IMR-90 (cell line): ENCODE data around the gene AMPD2. TPM values are rescaled to one million over a fixed set of nuclear protein-coding genes. Genes with fewer than 3 reads are reported as not detected.

Source experiments
- ATAC-seq: fragments of 200-7000 bp; cut with Tn5 transposase; 2 replicates; pipeline ENCODE4 v1.9.1; 2020; ENCODE audit warnings: low read depth, mild to moderate bottlenecking, moderate library complexity
- BruUV-seq: library from RNA; stranded (reverse); fragments of 400-500 nt; replicated peaks from 2 replicates; lab custom pipeline; 2021; lab: Mats Ljungman, UMichigan
- CTCF ChIA-PET: fragments of 300-600 bp; formaldehyde crosslinking; extraction: SDS; loops from one replicate; lab custom pipeline; 2021; ENCODE audit warnings: antibody characterized with exemption; lab: Yijun Ruan, JAX
- POLR2A ChIA-PET: fragments of 300-600 bp; sonication (Branson Sonifier 250); formaldehyde crosslinking; loops from one replicate; lab custom pipeline; 2022; ENCODE audit warnings: antibody characterized with exemption; ENCODE audit not compliant: unreplicated experiment; lab: Charles Lee
- DNase-seq: peaks from one replicate; pipeline ENCODE4 v3.0.0; 2013
- H2AFZ ChIP-seq: replicated peaks from 2 replicates; pipeline ENCODE3; 2013; ENCODE audit warnings: low read length, mild to moderate bottlenecking; ENCODE audit not compliant: poor library complexity
- H2AK5ac ChIP-seq: 2 replicates; pipeline ENCODE4 v1.6.1; 2013; ENCODE audit warnings: low read depth, low read length, inconsistent platforms
- H2AK9ac ChIP-seq: replicated peaks from 2 replicates; pipeline ENCODE3; 2013; ENCODE audit warnings: mild to moderate bottlenecking, low read depth, low read length, moderate library complexity; ENCODE audit not compliant: poor library complexity
- H2BK120ac ChIP-seq: 2 replicates; pipeline ENCODE4 v1.6.1; 2013; ENCODE audit warnings: low read depth, low read length, inconsistent platforms
- H2BK15ac ChIP-seq: 3 replicates; pipeline ENCODE4 v1.6.1; 2013; ENCODE audit warnings: low read depth, low read length, inconsistent platforms
- H2BK20ac ChIP-seq: 2 replicates; pipeline ENCODE4 v1.6.1; 2013; ENCODE audit warnings: low read depth, mild to moderate bottlenecking, inconsistent platforms, low read length, moderate library complexity
- H2BK5ac ChIP-seq: 2 replicates; pipeline ENCODE4 v1.6.1; 2013; ENCODE audit warnings: mild to moderate bottlenecking, low read depth, low read length, inconsistent platforms; ENCODE audit not compliant: poor library complexity, severe bottlenecking
- H3K14ac ChIP-seq: replicated peaks from 2 replicates; pipeline ENCODE4 v1.6.1; 2013; ENCODE audit warnings: low read depth, low read length, inconsistent platforms
- H3K18ac ChIP-seq: 2 replicates; pipeline ENCODE4 v1.6.1; 2013; ENCODE audit warnings: low read depth, low read length, control low read depth
- H3K23ac ChIP-seq: 2 replicates; pipeline ENCODE4 v1.6.1; 2013; ENCODE audit warnings: low read depth, low read length, inconsistent platforms
- H3K27ac ChIP-seq: 2 replicates; pipeline ENCODE4 v1.5.1; 2013; ENCODE audit warnings: mild to moderate bottlenecking, control low read depth, low read length; ENCODE audit not compliant: insufficient read depth
- H3K27me3 ChIP-seq: 2 replicates; pipeline ENCODE4 v1.6.1; 2013; ENCODE audit warnings: low read length; ENCODE audit not compliant: control insufficient read depth, insufficient read depth
- H3K36me3 ChIP-seq: 2 replicates; pipeline ENCODE4 v1.6.1; 2013; ENCODE audit warnings: low read length, mixed read lengths; ENCODE audit not compliant: control insufficient read depth, insufficient read depth
- H3K4ac ChIP-seq: 2 replicates; pipeline ENCODE4 v1.6.1; 2013; ENCODE audit warnings: low read depth, low read length, inconsistent platforms
- H3K4me1 ChIP-seq: 2 replicates; pipeline ENCODE4 v1.6.1; 2013; ENCODE audit warnings: low read length, mixed read lengths; ENCODE audit not compliant: control insufficient read depth, insufficient read depth
- H3K4me2 ChIP-seq: 2 replicates; pipeline ENCODE4 v1.6.1; 2013; ENCODE audit warnings: low read depth, mild to moderate bottlenecking, control low read depth, low read length, moderate library complexity
- H3K4me3 ChIP-seq: 2 replicates; pipeline ENCODE4 v1.5.1; 2013; ENCODE audit warnings: low read depth, mild to moderate bottlenecking, control low read depth, low read length, moderate library complexity; ENCODE audit not compliant: insufficient read depth
- H3K56ac ChIP-seq: 2 replicates; pipeline ENCODE4 v1.6.1; 2013; ENCODE audit warnings: low read length, inconsistent platforms; ENCODE audit not compliant: insufficient read depth; ENCODE audit errors: extremely low read depth
- H3K79me1 ChIP-seq, 2 experiments: 2 replicates each; pipeline ENCODE4 v1.6.1; 2013; ENCODE audit warnings: low read length in 2 of 2, inconsistent platforms in 1 of 2, low read depth in 1 of 2
- H3K9ac ChIP-seq: 2 replicates; pipeline ENCODE4 v1.6.1; 2013; ENCODE audit warnings: low read depth, low read length, control low read depth
- H3K9me1 ChIP-seq: 2 replicates; pipeline ENCODE4 v1.6.1; 2013; ENCODE audit warnings: low read length, inconsistent platforms; ENCODE audit not compliant: insufficient read depth
- H3K9me3 ChIP-seq: 2 replicates; pipeline ENCODE4 v1.6.1; 2013; ENCODE audit warnings: low read length; ENCODE audit not compliant: control insufficient read depth, insufficient read depth
- H4K20me1 ChIP-seq: 2 replicates; pipeline ENCODE4 v1.6.1; 2013; ENCODE audit warnings: low read length, inconsistent platforms; ENCODE audit not compliant: insufficient read depth
- H4K5ac ChIP-seq: 2 replicates; pipeline ENCODE4 v1.6.1; 2013; ENCODE audit warnings: mild to moderate bottlenecking, low read depth, low read length, control low read depth
- H4K8ac ChIP-seq, 2 experiments: 2 replicates each; pipeline ENCODE4 v1.6.1; 2013; ENCODE audit warnings: low read depth in 2 of 2, low read length in 2 of 2, control low read depth in 1 of 2, inconsistent platforms in 1 of 2
- H4K91ac ChIP-seq: 2 replicates; pipeline ENCODE4 v1.6.1; 2013; ENCODE audit warnings: low read depth, low read length, inconsistent platforms; ENCODE audit not compliant: insufficient read depth
- BHLHE40 ChIP-seq: fragments of 150-350 bp; IDR thresholded peaks from 2 replicates; pipeline ENCODE4 v1.6.1; 2016; ENCODE audit warnings: mild to moderate bottlenecking, low read depth, low read length
- CEBPB ChIP-seq: IDR thresholded peaks from 2 replicates; pipeline ENCODE4 v1.6.1; 2012; ENCODE audit warnings: low read depth, low read length, improper control_type of control experiment
- CHD1 ChIP-seq: IDR thresholded peaks from 2 replicates; pipeline ENCODE4 v1.6.1; 2012; ENCODE audit warnings: low read depth, low read length, improper control_type of control experiment
- ELK1 ChIP-seq: fragments of 150-350 bp; IDR thresholded peaks from 2 replicates; pipeline ENCODE4 v1.6.1; 2016; ENCODE audit warnings: low read depth, mild to moderate bottlenecking, low read length, moderate library complexity, borderline replicate concordance
- FOS ChIP-seq: fragments of 150-350 bp; IDR thresholded peaks from 2 replicates; pipeline ENCODE4 v1.6.1; 2016; ENCODE audit warnings: low read depth, low read length
- MAFK ChIP-seq: IDR thresholded peaks from 2 replicates; pipeline ENCODE4 v1.6.1; 2012; ENCODE audit warnings: low read depth, low read length, improper control_type of control experiment
- MAZ ChIP-seq: IDR thresholded peaks from 2 replicates; pipeline ENCODE4 v1.6.1; 2012; ENCODE audit warnings: low read depth, mild to moderate bottlenecking, low read length, improper control_type of control experiment, moderate library complexity, borderline replicate concordance
- MXI1 ChIP-seq: IDR thresholded peaks from 2 replicates; pipeline ENCODE4 v1.6.1; 2012; ENCODE audit warnings: low read depth, mild to moderate bottlenecking, low read length, moderate library complexity, borderline replicate concordance
- NFE2L2 ChIP-seq: fragments of 150-350 bp; IDR thresholded peaks from 2 replicates; pipeline ENCODE4 v1.6.1; 2016; ENCODE audit warnings: low read depth, mild to moderate bottlenecking, low read length
- POLR2A ChIP-seq: IDR thresholded peaks from 2 replicates; pipeline ENCODE4 v1.6.1; 2012; ENCODE audit warnings: mild to moderate bottlenecking, low read depth, low read length
- RAD21 ChIP-seq: IDR thresholded peaks from 2 replicates; pipeline ENCODE4 v1.6.1; 2012; ENCODE audit warnings: low read length, improper control_type of control experiment
- RFX5 ChIP-seq: IDR thresholded peaks from 2 replicates; pipeline ENCODE4 v1.8.0; 2012; ENCODE audit warnings: low read depth, mild to moderate bottlenecking, low read length, moderate library complexity
- SMC3 ChIP-seq: fragments of 150-350 bp; IDR thresholded peaks from 2 replicates; pipeline ENCODE4 v1.6.1; 2016; ENCODE audit warnings: low read depth, mild to moderate bottlenecking, antibody characterized with exemption, low read length, moderate library complexity
- USF2 ChIP-seq: fragments of 150-350 bp; IDR thresholded peaks from 2 replicates; pipeline ENCODE4 v1.6.1; 2017; ENCODE audit warnings: mild to moderate bottlenecking, antibody characterized with exemption, low read length, low read depth
- WGBS, 2 experiments: methylation state at CpG; one replicate each; pipeline versions ENCODE4 v1.1.5 to v1.1.7; 2013; ENCODE audit warnings: missing lambda C conversion rate in 2 of 2; ENCODE audit not compliant: insufficient read length in 1 of 2; ENCODE audit errors: extremely low coverage in 2 of 2; 5-methylcytosine and 5-hydroxymethylcytosine counted together
- dilution Hi-C: fragments of 300-500 bp; cut with HindIII; formaldehyde crosslinking; loops from one replicate; pipeline ENCODE4 v1.14.3; 2018; ENCODE audit warnings: low sequenced_read_pairs; ENCODE audit not compliant: unreplicated experiment
- in situ Hi-C: fragments of 300-500 bp; cut with MboI; formaldehyde crosslinking; loops from 3 replicates; pipeline ENCODE4 v1.14.3; 2019; ENCODE audit warnings: low sequenced_read_pairs, inconsistent platforms, mixed read lengths
- intact Hi-C: fragments of 100-400 bp; cut with micrococcal nuclease; formaldehyde crosslinking; loops from 2 replicates; pipeline ENCODE4 v1.10.0; 2022
- polyA plus RNA-seq, 3 experiments: library from polyadenylated mRNA; depleted of rRNA; stranded (reverse); fragments of >200 nt; gene quantifications; 2 replicates each; pipeline ENCODE4 v1.2.3, GENCODE V29; 2012; ENCODE audit warnings: low replicate concordance in 1 of 3
- total RNA-seq: library from RNA; depleted of rRNA; stranded (reverse); fragments of >200 nt; gene quantifications from 2 replicates; pipeline ENCODE4 v1.2.3, GENCODE V29; 2012
- TF ChIP-seq, protein P1 (sequence below): conservative IDR thresholded peaks from 2 replicates; pipeline ENCODE4 v1.5.1; 2012; ENCODE audit warnings: mild to moderate bottlenecking, low read depth, low read length, improper control_type of control experiment

Gene AMPD2
- total and polyA plus RNA-seq, 2 of the 4 experiments (the other 2 are of a cell fraction), result 61.5 to 103 TPM

- H3K9me1 ChIP-seq, result peaks cover 10% of the 10 kb centered on the region; the same call in 1 of the 2 replicates
- H4K91ac ChIP-seq, result no peak overlapping the region
- H2BK5ac ChIP-seq, result no peak overlapping the region
- intact Hi-C loops (loop anchor here (10.0 kb wide), 1 partner anchor 343 kb away; the partner anchor contains the start of gene PSRC1), in situ Hi-C loops (no loop called here), dilution Hi-C loops (no loop called here)
- H2BK15ac ChIP-seq, result no peak overlapping the region
- no peak overlapping the region for H4K8ac ChIP-seq
- H3K18ac ChIP-seq, result no peak overlapping the region
- no peak overlapping the region for H3K27ac ChIP-seq
- no peak overlapping the region for H4K5ac ChIP-seq
- H3K4ac ChIP-seq, result no peak overlapping the region
- no peak for ATAC-seq
- peaks cover 66% of the 10 kb centered on the region for H3K36me3 ChIP-seq
- H2AFZ ChIP-seq, result no peak overlapping the region
- WGBS, 2 experiments, result 97% methylated on average over 17 of the region's 23 CpGs; no CpG with 5 or more reads in 1 of the 2 experiments
- H4K20me1 ChIP-seq, result peaks cover 46% of the 10 kb centered on the region
- peak overlapping the region; percentile 55 for H2AK9ac ChIP-seq
- no TSS peak for BruUV-seq
- H3K4me1 ChIP-seq, result peaks cover 19% of the 10 kb centered on the region
- H2BK120ac ChIP-seq, result no peak overlapping the region
- H3K56ac ChIP-seq, result no peak overlapping the region
- H3K14ac ChIP-seq, result no peak overlapping the region
- no peak overlapping the region for H2BK20ac ChIP-seq
- H3K4me3 ChIP-seq, result no peak overlapping the region
- no peak for DNase-seq
- no peaks in the 10 kb centered on the region for H3K9me3 ChIP-seq
- ChIA-PET CTCF (no interaction called here), POLR2A (interaction anchor here (1.5 kb wide), 1 partner anchor 80 kb away, joined by 4 read pairs; the partner anchor contains the start of gene GNAI3)
- peaks cover 24 to 72% of the 10 kb centered on the region in 2 experiments for H3K79me1 ChIP-seq
- H3K4me2 ChIP-seq, result no peak overlapping the region
- H3K27me3 ChIP-seq, result no peaks in the 10 kb centered on the region
- no peak overlapping the region for H3K9ac ChIP-seq
- H3K23ac ChIP-seq, result no peak overlapping the region
- H2AK5ac ChIP-seq, result no peak overlapping the region; the same call in 1 of the 2 replicates
- TF ChIP-seq MAFK, result no peak
- TF ChIP-seq RAD21, result no peak
- TF ChIP-seq, protein P1, sequence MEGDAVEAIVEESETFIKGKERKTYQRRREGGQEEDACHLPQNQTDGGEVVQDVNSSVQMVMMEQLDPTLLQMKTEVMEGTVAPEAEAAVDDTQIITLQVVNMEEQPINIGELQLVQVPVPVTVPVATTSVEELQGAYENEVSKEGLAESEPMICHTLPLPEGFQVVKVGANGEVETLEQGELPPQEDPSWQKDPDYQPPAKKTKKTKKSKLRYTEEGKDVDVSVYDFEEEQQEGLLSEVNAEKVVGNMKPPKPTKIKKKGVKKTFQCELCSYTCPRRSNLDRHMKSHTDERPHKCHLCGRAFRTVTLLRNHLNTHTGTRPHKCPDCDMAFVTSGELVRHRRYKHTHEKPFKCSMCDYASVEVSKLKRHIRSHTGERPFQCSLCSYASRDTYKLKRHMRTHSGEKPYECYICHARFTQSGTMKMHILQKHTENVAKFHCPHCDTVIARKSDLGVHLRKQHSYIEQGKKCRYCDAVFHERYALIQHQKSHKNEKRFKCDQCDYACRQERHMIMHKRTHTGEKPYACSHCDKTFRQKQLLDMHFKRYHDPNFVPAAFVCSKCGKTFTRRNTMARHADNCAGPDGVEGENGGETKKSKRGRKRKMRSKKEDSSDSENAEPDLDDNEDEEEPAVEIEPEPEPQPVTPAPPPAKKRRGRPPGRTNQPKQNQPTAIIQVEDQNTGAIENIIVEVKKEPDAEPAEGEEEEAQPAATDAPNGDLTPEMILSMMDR, result no peak
- TF ChIP-seq NFE2L2, result no peak
- TF ChIP-seq CHD1, result no peak
- no peak for TF ChIP-seq ELK1
- TF ChIP-seq CEBPB, result no peak
- TF ChIP-seq BHLHE40, result no peak
- no peak for TF ChIP-seq MAZ
- no peak for TF ChIP-seq SMC3
- no peak for TF ChIP-seq MXI1
- no peak for TF ChIP-seq USF2
- no peak for TF ChIP-seq FOS
- no peak for TF ChIP-seq POLR2A
- TF ChIP-seq RFX5, result no peak
Observed at GRCh38 chr1:109627692-109628399, 8.2 kb downstream of the AMPD2 start.
